SK-N-MC (cell line): ENCODE results near the gene ETV6.

Experiments
- DNase-seq: peaks from one replicate; pipeline ENCODE4 v3.0.0-alpha.2; 2011; ENCODE audit warnings: low read depth, low spot score
- H3K27ac ChIP-seq: fragments of 200-600 bp; sonication (generic); 2 replicates; pipeline ENCODE4 v1.5.1; 2016; ENCODE audit warnings: mixed run types
- H3K36me3 ChIP-seq: fragments of 200-600 bp; sonication (generic); 2 replicates; pipeline ENCODE4 v1.6.1; 2017; ENCODE audit warnings: antibody characterized with exemption, low read length, mixed read lengths; ENCODE audit not compliant: insufficient read depth
- H3K4me3 ChIP-seq: fragments of 200-600 bp; sonication (generic); 2 replicates; pipeline ENCODE4 v1.5.1; 2016
- H3K9ac ChIP-seq: fragments of 200-600 bp; sonication (generic); 2 replicates; pipeline ENCODE4 v1.8.0; 2017; ENCODE audit warnings: mixed run types, mixed read lengths; ENCODE audit not compliant: insufficient read length
- H3K9me3 ChIP-seq: fragments of 200-600 bp; sonication (generic); 2 replicates; pipeline ENCODE4 v1.6.1; 2017; ENCODE audit warnings: low read depth, mild to moderate bottlenecking, antibody characterized with exemption, low read length, moderate library complexity, mixed read lengths
- EZH2 ChIP-seq: fragments of 200-600 bp; sonication (generic); IDR thresholded peaks from one replicate; pipeline ENCODE4 v1.6.1; 2017; ENCODE audit warnings: antibody characterized with exemption
- FOXP2 ChIP-seq: optimal IDR thresholded peaks from 2 replicates; pipeline ENCODE3; 2011; ENCODE audit warnings: mild to moderate bottlenecking, moderate library complexity; ENCODE audit not compliant: insufficient read depth; ENCODE audit errors: extremely low read length, control extremely low read depth
- POLR2AphosphoS5 ChIP-seq: IDR thresholded peaks from 2 replicates; pipeline ENCODE4 v1.6.1; 2012; ENCODE audit warnings: mild to moderate bottlenecking, low read depth, low read length, borderline replicate concordance

The ETV6 gene

GRCh38 chr12:11778713-11779685 lies 129.5 kb downstream of the ETV6 start:
- Histone ChIP-seq H3K4me3 (no peak overlapping the region), H3K9me3 (no peaks in the 10 kb centered on the region), H3K36me3 (no peaks in the 10 kb centered on the region), H3K9ac (no peak overlapping the region), H3K27ac (no peak overlapping the region)
- no peak for DNase-seq
- TF ChIP-seq FOXP2 (no peak), POLR2AphosphoS5 (no peak), EZH2 (no peak)

- Histone ChIP-seq H3K9me3 (no peaks in the 10 kb centered on the region), H3K9ac (no peak overlapping the region), H3K36me3 (no peaks in the 10 kb centered on the region), H3K4me3 (no peak overlapping the region), H3K27ac (no peak overlapping the region)
- no peak for TF ChIP-seq FOXP2
- TF ChIP-seq POLR2AphosphoS5, result no peak
- no peak for TF ChIP-seq EZH2
- DNase-seq, result no peak
Measured at GRCh38 chr12:11780521-11781101, 131.1 kb downstream of the ETV6 start.

GRCh38 chr12:11782914-11783420 lies 133.5 kb downstream of the ETV6 start:
- H3K36me3 ChIP-seq, result no peaks in the 10 kb centered on the region
- TF ChIP-seq FOXP2 (no peak), POLR2AphosphoS5 (no peak), EZH2 (no peak)
- DNase-seq, result no peak
- H3K27ac ChIP-seq, result no peak overlapping the region
- no peak overlapping the region for H3K9ac ChIP-seq
- no peak overlapping the region for H3K4me3 ChIP-seq
- no peaks in the 10 kb centered on the region for H3K9me3 ChIP-seq

DNA sequence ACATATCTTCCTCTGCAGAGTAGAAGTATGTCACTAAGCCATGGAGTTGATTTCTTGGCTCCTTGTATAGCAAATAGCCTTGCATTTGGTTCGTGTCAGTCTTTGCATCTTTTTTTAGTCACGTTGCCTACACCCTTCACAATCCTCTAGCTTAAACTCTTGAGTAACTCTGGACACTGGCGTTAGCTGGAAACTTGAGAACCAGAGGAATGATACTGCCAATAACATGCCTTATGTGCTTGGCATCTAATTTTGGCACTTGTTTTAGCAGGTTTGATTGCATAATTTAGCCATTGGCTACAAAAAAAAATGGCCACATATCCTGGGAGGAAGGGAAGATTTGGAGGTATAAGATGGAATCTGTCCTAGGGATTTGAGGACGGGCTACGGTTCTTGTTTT lies 136.2 kb downstream of the ETV6 start:
- no peak overlapping the region for H3K9ac ChIP-seq

DNA sequence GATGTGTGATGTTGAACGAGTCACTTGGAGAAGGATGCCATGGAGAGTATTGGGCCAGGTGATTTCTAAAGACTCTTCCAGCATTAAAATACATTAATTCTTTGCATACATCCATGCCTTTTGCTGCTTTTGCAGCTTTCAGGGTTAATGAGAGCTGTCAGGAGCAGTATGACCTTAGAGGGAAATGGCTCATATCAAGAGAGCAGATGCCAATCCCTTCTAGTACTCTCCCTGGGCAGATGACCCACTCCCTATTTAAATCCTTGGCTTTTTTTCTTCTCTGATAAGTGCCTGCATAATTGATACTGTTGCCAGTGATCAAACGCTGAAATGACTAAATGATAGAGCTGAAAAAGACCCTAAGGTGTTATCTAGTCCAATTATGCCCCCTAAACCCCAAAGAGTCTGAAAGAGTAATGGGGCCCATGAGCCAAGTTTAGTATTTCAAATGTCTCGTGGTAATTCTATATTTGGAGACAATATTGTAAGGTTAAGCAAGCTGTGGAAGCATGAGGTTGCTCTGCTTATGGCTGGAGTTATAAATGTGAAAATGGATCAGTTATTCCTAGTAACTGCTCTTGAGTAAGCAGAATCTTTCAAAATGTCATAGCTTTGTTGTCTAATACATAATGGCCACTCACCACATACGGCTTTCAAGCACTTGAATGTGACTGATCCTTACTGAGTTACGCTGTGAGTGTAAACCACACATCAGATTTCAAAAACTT lies 137.3 kb downstream of the ETV6 start:
- H3K9me3 ChIP-seq, result no peaks in the 10 kb centered on the region
- H3K27ac ChIP-seq, result no peak overlapping the region
- DNase-seq, result no peak
- TF ChIP-seq POLR2AphosphoS5 (no peak), FOXP2 (no peak), EZH2 (no peak)
- no peak overlapping the region for H3K9ac ChIP-seq
- no peaks in the 10 kb centered on the region for H3K36me3 ChIP-seq
- H3K4me3 ChIP-seq, result no peak overlapping the region

More for the DNA sequence above, 136.2 kb downstream of the ETV6 start:
- H3K9me3 ChIP-seq, result no peaks in the 10 kb centered on the region
- no peak overlapping the region for H3K4me3 ChIP-seq
- H3K36me3 ChIP-seq, result no peaks in the 10 kb centered on the region
- TF ChIP-seq EZH2 (no peak), POLR2AphosphoS5 (no peak), FOXP2 (no peak)
- H3K27ac ChIP-seq, result no peak overlapping the region
- no peak for DNase-seq

GRCh38 chr12:11787437-11787836 lies 138.0 kb downstream of the ETV6 start:
- no peaks in the 10 kb centered on the region for H3K36me3 ChIP-seq
- TF ChIP-seq POLR2AphosphoS5 (no peak), FOXP2 (no peak), EZH2 (no peak)
- H3K4me3 ChIP-seq, result no peak overlapping the region
- DNase-seq, result no peak
- H3K27ac ChIP-seq, result no peak overlapping the region
- no peaks in the 10 kb centered on the region for H3K9me3 ChIP-seq
- H3K9ac ChIP-seq, result no peak overlapping the region

- TF ChIP-seq FOXP2 (no peak), EZH2 (no peak), POLR2AphosphoS5 (no peak)
- H3K9me3 ChIP-seq, result no peaks in the 10 kb centered on the region
- H3K9ac ChIP-seq, result no peak overlapping the region
- H3K36me3 ChIP-seq, result no peaks in the 10 kb centered on the region
- no peak overlapping the region for H3K27ac ChIP-seq
- DNase-seq, result no peak
- H3K4me3 ChIP-seq, result no peak overlapping the region
Measured at GRCh38 chr12:11787933-11788849, 138.7 kb downstream of the ETV6 start.
